Measurements from ENCODE around the gene NCR3LG1.

The NCR3LG1 gene

GRCh38 chr11:17411418-17411817, 59.8 kb downstream of the NCR3LG1 start:
- Histone ChIP-seq H3K79me2 (ENCODE audit: insufficient read depth, low read length) (no peaks in the 10 kb centered on the region), H3K9me3 (ENCODE audit: low read length) (no peaks in the 10 kb centered on the region), H4K20me1 (ENCODE audit: insufficient read depth, low read length) (no peaks in the 10 kb centered on the region), H3K9me2 (ENCODE audit: low read depth, low read length) (no peaks in the 10 kb centered on the region), H3F3A (ENCODE audit: insufficient read depth, low read length) (no peaks in the 10 kb centered on the region), H3K4me2 (ENCODE audit: low read length) (no peak overlapping the region), H3K4me1 (ENCODE audit: insufficient read depth, low read length, severe bottlenecking) (no peaks in the 10 kb centered on the region), H3K27ac (ENCODE audit: low read depth, low read length, poor library complexity, severe bottlenecking) (no peak overlapping the region), H2AFZ (ENCODE audit: low read length) (no peak overlapping the region), H3K4me3 (ENCODE audit: low read depth, low read length, poor library complexity, severe bottlenecking) (no peak overlapping the region), H3K9ac (ENCODE audit: low read length) (no peak overlapping the region), H3K27me3 (ENCODE audit: insufficient read depth, low read length) (no peaks in the 10 kb centered on the region), H3K36me3 (ENCODE audit: insufficient read depth, low read length) (no peaks in the 10 kb centered on the region)
- TF ChIP-seq EZH2 (IDR thresholded peaks at IDR 0.05; ENCODE audit: borderline replicate concordance, low read length) = no peak

GRCh38 chr11:17412488-17413180, 61.0 kb downstream of the NCR3LG1 start:
- no peaks in the 10 kb centered on the region for H4K20me1 ChIP-seq (ENCODE audit: insufficient read depth, low read length)
- no peak overlapping the region for H3K9ac ChIP-seq (ENCODE audit: low read length)
- no peaks in the 10 kb centered on the region for H3K9me3 ChIP-seq (ENCODE audit: low read length)
- no peaks in the 10 kb centered on the region for H3K9me2 ChIP-seq (ENCODE audit: low read depth, low read length)
- TF ChIP-seq EZH2 (IDR thresholded peaks at IDR 0.05; ENCODE audit: borderline replicate concordance, low read length) (no peak), CTCF (IDR thresholded peaks at IDR 0.05; ENCODE audit: low read length) (no peak; the same call in 1 of the 2 replicates)
- H3K27me3 ChIP-seq (ENCODE audit: insufficient read depth, low read length) = no peaks in the 10 kb centered on the region
- H3F3A ChIP-seq (ENCODE audit: insufficient read depth, low read length) = no peaks in the 10 kb centered on the region
- no peak overlapping the region for H3K4me3 ChIP-seq (ENCODE audit: low read depth, low read length, poor library complexity, severe bottlenecking)
- no peaks in the 10 kb centered on the region for H3K36me3 ChIP-seq (ENCODE audit: insufficient read depth, low read length)
- H3K27ac ChIP-seq (ENCODE audit: low read depth, low read length, poor library complexity, severe bottlenecking) = no peak overlapping the region
- no peak overlapping the region for H2AFZ ChIP-seq (ENCODE audit: low read length)
- no peaks in the 10 kb centered on the region for H3K4me1 ChIP-seq (ENCODE audit: insufficient read depth, low read length, severe bottlenecking)
- no peak overlapping the region for H3K4me2 ChIP-seq (ENCODE audit: low read length)
- no peaks in the 10 kb centered on the region for H3K79me2 ChIP-seq (ENCODE audit: insufficient read depth, low read length)

GRCh38 chr11:17413414-17414316, 62.1 kb downstream of the NCR3LG1 start:
- Histone ChIP-seq H2AFZ (ENCODE audit: low read length) (no peak overlapping the region), H3K9me3 (ENCODE audit: low read length) (no peaks in the 10 kb centered on the region), H3K36me3 (ENCODE audit: insufficient read depth, low read length) (no peaks in the 10 kb centered on the region), H3K79me2 (ENCODE audit: insufficient read depth, low read length) (no peaks in the 10 kb centered on the region), H3K27me3 (ENCODE audit: insufficient read depth, low read length) (0 out of 2 replicates have a peak, but pooled peaks cover 4% of the 10 kb centered on the region), H3K4me1 (ENCODE audit: insufficient read depth, low read length, severe bottlenecking) (no peaks in the 10 kb centered on the region), H3K27ac (ENCODE audit: low read depth, low read length, poor library complexity, severe bottlenecking) (no peak overlapping the region), H4K20me1 (ENCODE audit: insufficient read depth, low read length) (no peaks in the 10 kb centered on the region), H3K9me2 (ENCODE audit: low read depth, low read length) (no peaks in the 10 kb centered on the region), H3K4me2 (ENCODE audit: low read length) (no peak overlapping the region), H3K9ac (ENCODE audit: low read length) (no peak overlapping the region), H3K4me3 (ENCODE audit: low read depth, low read length, poor library complexity, severe bottlenecking) (no peak overlapping the region), H3F3A (ENCODE audit: insufficient read depth, low read length) (no peaks in the 10 kb centered on the region)
- TF ChIP-seq CTCF (IDR thresholded peaks at IDR 0.05; ENCODE audit: low read length) = no peak
- TF ChIP-seq EZH2 (IDR thresholded peaks at IDR 0.05; ENCODE audit: borderline replicate concordance, low read length) = no peak

Measured in OCI-LY1 (cell line).